ENCODE results near the gene SBF1.
"Not testable (repeated sequence)": the region's sequence is repeated elsewhere in the genome, so short reads cannot be mapped to it uniquely, and the experiment has no call there.

Gene SBF1, protein sequence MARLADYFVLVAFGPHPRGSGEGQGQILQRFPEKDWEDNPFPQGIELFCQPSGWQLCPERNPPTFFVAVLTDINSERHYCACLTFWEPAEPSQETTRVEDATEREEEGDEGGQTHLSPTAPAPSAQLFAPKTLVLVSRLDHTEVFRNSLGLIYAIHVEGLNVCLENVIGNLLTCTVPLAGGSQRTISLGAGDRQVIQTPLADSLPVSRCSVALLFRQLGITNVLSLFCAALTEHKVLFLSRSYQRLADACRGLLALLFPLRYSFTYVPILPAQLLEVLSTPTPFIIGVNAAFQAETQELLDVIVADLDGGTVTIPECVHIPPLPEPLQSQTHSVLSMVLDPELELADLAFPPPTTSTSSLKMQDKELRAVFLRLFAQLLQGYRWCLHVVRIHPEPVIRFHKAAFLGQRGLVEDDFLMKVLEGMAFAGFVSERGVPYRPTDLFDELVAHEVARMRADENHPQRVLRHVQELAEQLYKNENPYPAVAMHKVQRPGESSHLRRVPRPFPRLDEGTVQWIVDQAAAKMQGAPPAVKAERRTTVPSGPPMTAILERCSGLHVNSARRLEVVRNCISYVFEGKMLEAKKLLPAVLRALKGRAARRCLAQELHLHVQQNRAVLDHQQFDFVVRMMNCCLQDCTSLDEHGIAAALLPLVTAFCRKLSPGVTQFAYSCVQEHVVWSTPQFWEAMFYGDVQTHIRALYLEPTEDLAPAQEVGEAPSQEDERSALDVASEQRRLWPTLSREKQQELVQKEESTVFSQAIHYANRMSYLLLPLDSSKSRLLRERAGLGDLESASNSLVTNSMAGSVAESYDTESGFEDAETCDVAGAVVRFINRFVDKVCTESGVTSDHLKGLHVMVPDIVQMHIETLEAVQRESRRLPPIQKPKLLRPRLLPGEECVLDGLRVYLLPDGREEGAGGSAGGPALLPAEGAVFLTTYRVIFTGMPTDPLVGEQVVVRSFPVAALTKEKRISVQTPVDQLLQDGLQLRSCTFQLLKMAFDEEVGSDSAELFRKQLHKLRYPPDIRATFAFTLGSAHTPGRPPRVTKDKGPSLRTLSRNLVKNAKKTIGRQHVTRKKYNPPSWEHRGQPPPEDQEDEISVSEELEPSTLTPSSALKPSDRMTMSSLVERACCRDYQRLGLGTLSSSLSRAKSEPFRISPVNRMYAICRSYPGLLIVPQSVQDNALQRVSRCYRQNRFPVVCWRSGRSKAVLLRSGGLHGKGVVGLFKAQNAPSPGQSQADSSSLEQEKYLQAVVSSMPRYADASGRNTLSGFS (N-terminal part only)

DNA sequence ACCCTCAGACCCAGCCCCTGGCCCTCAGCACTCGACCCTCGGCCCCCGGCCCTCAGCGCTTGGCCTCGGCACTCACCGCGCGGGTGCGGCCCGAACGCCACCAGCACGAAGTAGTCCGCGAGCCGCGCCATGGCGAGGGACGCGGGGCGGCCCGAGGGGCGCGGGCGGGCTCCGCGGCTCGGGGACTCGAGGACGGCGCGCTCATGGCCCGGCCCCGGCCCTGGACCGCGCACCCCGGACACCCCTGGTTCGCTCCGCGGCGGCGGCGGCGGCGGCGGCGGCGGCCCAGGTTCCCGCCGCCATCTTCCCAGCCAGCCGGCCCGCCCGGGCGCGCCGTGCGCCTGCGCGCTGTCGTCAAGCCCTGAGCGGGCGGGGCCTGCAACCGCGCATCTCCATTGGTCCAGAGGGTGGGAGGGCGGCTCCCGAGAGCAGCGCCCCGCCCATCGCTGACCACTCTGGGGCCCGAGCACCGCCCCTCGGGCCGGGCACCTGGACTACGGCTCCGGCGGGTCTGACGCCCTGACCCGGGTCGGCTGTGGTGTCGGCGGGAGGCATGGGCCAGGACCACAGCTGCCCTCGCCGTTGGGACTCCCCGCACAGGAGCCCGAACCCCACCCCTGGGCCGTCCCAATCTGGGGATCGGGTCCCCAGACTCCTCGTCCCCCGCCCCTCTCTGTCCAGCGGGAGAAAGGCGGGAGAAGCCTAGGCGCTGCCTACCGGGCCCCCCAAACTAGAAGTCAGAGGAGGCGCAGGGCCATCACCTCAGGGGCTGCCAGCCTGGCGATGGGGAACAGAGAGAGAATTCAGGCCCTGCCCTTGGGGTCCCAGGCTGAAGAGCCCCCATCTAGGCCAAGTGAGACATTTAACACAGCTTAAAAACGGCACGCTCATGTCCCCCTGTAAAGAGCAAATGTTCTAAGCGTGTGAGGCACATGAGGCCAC lies at the start of gene SBF1:
TSS of gene SBF1 (minus strand) at position 326 of the 942 bp plus-strand sequence. CDS start at position 131, 195 bp downstream.
- DNase-seq (ENCODE audit: low read depth, low spot score) = peak; percentile 93

DNA sequence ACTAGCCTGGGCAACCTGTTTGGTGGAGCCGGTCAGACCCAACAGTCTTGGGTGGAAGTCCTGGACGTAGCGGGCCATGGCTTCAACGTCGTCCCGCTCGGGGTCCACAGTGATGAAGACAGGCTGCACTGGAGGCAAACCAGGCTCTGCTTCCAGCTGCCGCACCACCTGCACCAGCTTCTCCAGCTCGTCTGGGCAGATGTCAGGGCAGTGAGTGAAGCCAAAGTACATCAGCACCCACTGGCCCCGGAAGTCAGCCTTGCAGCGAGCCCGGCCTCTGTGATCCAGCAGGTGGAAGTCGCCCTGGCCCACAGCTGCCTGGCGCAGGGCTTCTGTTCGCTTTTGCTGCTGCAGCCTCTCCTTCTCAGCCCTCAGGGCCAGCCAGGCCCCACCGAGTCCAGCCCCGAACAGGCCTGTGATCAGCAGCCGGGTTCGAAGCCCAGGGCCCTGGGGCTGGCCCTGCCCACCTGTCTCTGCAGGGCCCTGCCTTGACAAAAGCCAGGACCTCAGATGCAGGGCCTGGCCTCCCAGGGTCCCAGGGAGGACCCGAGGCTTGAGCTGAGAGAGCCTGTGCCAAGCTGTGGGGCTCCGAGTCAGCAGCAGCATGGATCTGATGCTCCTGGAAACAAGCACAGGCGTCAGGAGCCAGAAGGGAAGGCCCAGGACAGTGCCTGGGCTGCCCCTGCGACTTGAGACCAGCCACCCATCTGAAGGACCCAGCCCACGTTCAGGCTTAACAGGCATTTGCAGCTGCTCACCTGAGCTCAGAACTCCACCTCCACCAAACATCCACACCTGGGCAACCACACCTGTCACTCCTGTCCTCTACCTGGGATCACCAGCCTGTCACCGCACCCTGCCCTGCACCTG lies 49.2 kb upstream of the SBF1 start:
- peak; percentile 76 for DNase-seq (ENCODE audit: low read depth, low spot score)

DNA sequence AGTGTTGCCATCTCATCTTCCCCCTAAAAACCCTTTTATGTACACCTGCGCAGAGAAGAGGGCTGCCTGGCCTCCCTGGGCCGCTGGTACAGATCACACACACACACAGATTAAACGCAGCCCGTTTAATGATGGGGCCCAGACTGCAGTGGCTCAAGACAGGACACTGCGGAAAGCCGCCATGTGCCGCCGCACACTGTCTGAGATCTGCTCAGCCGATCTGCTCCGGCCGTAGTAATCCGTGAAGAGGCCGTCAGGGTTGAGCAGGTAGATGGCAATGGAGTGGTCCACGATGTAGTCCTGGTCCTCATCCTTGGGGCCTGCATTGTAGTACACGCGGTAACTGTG lies 48.6 kb upstream of the SBF1 start:
- no peak for DNase-seq (ENCODE audit: low read depth, low spot score)

DNA sequence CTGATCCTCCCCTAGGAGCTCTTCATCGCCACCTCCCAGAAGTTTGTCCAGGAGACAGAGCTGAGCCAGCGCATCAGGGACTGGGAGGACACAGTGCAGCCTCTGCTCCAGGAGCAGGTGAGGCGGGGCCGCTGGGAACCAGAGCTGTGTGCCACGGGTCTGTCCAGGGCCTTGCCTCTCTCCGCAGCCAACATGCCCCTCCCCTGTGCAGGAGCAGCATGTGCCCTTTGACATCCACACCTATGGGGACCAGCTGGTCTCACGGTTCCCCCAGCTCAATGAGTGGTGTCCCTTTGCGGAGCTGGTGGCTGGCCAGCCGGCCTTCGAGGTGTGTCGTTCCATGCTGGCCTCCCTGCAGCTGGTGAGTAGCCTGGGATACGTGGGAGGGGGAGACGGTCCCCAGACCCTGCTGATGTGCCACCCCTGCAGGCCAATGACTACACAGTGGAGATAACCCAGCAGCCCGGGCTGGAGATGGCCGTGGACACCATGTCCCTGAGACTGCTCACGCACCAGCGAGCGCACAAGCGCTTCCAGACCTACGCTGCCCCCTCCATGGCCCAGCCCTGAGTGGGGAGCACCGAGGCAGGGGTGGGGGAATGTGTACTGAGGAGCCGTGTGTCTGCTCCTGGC lies 48.1 kb upstream of the SBF1 start:
- no peak for DNase-seq (ENCODE audit: low read depth, low spot score)

DNA sequence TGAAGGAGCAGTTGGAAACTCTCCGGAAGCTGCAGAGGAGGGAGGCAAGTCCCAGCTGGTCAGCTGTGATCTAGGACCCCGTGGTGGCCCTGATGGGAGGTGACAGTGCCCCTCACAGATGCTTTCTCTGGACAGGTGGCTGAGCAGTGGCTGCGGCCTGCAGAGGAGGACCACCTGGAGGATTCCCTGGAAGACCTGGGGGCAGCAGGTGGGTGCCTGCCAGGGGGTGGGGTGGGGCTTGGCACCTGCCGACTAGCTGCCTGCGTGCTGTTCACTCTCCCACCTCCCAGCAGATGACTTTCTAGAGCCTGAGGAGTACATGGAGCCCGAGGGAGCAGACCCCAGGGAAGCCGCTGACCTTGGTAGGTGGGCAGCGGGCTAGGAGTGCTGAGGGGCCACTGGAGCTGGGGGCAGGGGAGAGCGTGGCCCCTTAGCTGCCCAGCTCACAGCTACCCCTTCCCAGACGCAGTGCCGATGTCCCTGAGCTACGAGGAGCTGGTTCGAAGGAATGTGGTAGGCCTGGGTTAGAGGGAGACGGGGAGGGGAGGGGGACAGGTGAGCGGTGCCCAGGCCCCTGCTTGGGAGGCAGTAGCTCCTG lies 47.5 kb upstream of the SBF1 start:
- DNase-seq (ENCODE audit: low read depth, low spot score) = no peak

DNA sequence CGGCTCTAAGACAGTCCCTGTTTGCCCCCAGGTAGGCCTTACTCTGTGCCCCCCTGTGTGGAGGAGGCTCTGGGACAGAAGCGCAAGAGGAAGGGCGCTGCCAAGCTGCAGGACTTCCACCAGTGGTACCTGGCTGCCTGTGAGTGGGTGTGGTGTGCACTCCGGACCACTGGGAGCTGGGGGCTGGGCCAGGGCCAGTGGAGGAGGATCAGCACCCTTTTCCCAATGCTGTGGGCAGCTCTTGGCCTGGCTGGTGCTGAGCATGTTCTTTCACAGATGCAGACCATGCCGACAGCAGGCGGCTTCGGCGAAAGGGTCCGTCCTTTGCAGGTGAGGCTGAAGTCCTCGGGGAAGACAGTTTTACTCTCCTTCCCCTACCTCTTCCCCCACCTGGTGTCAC lies 46.9 kb upstream of the SBF1 start:
- no peak for DNase-seq (ENCODE audit: low read depth, low spot score)

DNA sequence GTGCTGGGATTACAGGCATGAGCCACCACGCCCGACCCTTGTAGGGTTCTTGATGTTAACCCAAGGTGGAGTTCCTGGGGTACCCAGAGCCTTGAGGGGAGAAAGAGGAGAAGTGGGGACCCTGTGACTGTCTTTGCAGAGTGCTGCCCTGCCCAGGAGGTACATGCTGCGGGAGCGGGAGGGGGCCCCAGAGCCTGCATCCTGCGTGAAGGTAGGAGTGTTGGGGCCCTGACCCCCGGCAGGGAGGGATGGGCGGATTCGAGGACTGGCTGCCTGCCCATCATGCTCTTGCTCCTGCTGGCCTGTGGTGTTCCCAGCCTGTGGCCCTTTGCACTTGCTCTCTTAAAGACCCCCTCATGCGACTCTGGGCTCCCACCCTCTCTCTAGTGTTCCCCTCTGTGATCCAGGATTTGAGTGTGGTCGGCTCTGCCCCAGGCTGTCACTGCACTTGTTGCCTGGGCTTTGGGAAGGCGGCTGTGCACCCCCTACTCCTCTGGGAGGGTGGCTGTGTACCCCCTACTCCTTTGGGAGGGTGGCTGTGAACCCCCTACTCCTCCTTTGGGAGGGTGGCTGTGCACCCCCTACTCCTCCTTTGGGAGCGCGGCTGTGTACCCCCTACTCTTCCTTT lies 46.1 kb upstream of the SBF1 start:
- no peak for DNase-seq (ENCODE audit: low read depth, low spot score)

DNA sequence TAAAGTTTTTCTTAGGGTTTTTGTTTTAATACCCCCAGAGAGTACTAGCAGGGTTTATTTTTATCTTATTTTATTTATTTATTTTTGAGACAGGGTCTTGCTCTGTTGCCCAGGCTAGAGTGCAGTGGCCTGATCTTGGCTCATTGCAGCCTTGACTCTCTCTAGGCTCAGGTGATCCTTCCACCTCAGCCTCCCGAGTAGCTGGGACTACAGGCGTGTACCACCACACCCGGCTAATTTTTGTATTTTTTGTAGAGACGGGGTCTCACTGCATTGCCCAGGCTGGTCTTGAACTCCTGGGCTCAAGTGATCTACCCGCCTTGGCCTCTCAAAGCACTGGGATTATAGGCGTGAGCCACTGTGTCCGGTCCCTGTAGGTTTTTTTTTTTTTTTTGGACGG lies 45.3 kb upstream of the SBF1 start:
- DNase-seq (ENCODE audit: low read depth, low spot score) = not testable (repeated sequence)

DNA sequence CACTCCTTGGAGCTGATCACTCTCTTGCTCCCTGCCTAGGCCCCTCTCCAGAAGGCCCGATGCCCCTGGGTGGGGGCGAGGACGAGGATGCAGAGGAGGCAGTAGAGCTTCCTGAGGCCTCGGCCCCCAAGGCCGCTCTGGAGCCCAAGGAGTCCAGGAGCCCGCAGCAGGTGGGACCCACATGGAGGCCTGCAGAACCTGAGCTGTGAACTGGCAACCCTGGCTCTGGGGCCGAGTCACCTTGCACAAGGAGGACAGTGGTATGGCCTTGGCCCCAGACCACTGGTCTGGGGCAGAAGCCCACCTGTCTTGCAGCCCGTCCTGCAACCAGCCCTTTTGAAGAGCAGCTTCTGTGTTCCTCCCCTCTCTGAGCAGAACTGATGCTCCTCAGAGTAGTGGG lies 44.3 kb upstream of the SBF1 start:
- no peak for DNase-seq (ENCODE audit: low read depth, low spot score)

DNA sequence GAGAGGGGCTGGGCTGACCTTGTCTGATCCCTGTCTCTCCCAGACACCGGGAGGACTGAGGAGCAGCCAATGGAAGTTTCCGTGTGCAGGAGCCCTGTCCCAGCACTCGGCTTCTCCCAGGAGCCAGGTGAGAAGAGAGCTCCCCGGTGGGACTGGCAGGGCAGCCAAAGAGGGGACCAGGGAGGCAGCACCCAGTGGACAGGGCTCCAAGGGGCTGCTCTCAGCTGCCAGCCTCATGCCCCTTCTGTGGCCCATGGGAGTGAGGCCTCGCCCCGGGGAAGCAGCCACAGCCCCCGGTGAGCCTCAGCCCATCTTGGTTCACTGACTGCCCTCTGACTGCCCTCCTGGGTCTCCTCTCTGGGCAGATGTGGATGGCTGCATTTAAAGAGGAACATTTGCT lies 43.8 kb upstream of the SBF1 start:
- no peak for DNase-seq (ENCODE audit: low read depth, low spot score)

DNA sequence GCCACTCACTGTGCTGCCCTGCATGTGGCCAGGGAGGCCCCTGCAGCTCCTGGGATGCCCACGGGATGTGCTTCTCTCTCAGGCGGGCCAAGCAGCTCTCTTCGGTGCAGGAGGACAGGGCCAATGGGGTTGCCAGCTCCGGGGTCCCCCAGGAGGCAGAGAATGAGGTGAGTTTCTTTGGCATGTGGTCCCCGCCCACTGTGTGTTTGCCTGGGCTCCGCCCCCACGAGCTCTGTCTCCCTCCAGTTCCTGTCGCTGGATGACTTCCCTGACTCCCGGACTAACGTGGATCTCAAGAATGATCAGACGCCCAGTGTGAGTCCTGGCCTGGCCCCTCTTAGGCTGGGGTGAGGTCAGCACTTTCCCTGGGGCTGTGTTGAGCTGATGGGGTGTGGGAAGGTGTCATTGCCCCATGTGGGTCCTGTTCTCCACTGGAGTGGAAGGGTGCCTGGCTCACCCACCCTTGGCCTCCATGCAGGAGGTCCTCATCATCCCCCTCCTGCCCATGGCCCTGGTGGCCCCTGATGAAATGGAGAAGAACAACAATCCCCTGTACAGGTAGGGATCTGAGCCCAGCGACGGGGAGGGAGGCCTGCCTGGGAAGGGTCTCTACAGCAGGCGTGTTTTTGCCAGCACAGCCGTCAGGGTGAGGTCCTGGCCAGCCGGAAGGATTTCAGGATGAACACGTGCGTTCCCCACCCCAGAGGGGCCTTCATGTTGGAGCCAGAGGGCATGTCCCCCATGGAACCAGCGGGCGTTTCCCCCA lies 42.8 kb upstream of the SBF1 start:
- DNase-seq (ENCODE audit: low read depth, low spot score) = no peak

DNA sequence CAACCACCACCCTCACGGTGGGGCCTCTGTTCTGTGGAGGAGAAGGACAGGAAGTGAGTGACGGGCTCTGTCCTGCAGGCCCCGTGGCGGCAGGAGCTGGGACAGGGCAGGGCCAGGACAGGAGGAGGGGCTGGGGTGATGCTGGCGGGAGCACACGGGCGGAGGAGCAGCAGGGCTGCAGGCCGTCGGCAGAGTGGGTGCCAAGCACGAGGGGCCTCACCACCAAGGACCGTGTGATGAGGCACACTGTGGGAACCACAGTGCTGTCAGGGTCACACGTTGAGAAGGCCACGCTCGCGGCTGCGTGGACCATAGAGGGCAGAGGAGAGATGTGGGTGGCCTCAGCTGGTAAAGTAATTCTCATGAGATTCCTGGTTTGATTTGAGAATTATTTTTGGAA lies 42.1 kb upstream of the SBF1 start:
- DNase-seq (ENCODE audit: low read depth, low spot score) = no peak

DNA sequence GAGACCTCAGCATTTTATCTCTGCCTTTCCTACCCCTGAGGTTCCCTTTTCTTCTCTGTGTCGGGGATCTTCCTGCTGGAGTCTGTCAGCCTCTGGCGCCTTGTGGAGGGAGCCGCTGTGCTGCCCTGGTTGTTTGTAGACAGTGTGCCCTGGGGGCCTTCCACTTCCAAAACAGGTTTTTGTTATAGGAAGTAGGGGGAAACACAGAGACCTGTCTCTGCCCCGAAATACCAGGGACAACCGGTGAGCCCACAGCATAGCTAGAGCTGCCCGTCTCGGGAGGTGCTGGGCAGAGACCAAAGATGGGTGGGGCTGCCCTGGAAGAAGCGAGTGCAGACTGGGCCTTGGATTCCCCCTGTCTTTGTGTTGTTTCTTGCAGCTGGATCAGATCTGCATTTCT lies 41.2 kb upstream of the SBF1 start:
- peak; percentile 88 for DNase-seq (ENCODE audit: low read depth, low spot score)

DNA sequence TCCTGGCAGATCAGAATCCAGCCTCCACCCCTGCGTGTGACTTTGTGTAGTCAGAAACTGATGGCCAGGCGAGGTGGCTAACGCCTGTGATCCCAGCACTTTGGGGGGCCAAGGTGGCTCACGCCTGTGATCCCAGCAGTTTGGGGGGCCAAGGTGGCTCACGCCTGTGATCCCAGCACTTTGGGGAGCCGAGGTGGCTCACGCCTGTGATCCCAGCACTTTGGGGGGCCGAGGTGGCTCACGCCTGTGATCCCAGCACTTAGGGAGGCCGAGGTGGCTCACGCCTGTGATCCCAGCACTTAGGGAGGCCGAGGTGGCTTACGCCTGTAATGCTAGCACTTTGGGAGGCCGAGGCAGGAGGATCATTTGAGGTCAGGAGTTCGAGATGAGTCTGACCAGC lies 38.3 kb upstream of the SBF1 start:
- no peak for DNase-seq (ENCODE audit: low read depth, low spot score)

DNA sequence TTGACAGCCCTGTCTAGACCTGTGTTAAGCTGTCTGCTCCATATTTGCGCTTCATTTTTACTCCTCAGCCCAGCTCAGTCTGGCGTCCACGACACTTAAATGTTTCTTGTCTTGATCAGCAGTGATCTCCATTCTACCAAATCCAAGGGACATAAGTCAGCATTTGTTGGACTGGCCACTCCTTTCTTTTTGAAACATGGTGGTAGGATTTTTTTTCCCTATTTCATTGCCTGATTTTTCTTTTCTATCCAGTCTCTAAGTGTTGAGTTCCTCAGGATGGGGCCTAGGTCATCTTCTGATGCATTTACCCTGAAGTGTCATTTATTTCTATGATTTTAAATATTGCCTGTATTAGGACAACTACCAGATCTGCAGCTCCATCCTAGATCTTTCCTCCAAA lies 34.1 kb upstream of the SBF1 start:
- DNase-seq (ENCODE audit: low read depth, low spot score) = no peak

DNA sequence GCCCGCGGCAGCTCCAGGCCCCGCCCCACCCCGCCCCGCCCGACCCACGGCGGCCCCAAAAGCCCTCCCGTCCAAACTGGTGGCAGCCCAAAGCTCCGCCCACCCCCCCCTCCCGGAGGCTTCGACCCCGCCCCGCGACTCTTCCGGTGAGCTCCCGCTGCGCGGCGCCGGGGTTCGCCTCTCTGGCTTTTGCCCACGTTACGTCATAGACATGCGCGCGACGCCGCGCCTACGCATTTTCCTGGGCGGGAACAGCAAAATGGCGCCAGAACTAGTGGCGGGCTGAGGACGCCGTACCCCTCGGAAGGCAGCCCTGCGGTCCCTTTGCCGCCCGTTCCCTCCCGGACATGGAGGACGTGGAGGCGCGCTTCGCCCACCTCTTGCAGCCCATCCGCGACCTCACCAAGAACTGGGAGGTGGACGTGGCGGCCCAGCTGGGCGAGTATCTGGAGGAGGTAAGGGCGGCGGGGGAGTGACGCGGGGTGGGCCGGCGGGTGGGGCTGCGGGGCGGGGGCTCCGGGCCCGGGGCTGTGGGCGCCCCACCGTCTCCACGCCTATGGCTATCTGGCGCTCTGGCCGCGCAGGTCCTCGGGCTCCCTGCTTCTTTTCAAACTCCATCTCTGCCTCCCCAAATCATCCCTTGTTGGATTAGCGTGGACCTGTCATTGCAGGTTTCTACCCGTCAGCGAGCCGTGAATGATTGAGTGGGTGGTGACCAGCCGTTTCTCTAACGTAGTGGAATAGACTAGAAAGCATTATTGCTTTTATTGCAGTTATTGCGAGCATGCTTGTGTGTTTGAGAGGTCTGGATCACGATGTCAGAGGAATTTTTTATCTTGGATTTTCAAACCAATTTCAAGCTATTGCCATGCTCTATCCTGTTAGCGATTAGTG lies 33.4 kb upstream of the SBF1 start, which contains the start of gene NCAPH2:
TSS of gene NCAPH2 (plus strand) at position 234 of the 894 bp plus-strand sequence. CDS start at position 348, 114 bp downstream.
- DNase-seq (ENCODE audit: low read depth, low spot score) = peak; percentile 96
